NT2/D1 (cell line): ENCODE measurements around the gene KRTAP20-2.

Experiments used
- DNase-seq: peaks from one replicate; pipeline ENCODE4 v3.0.0-alpha.2; 2011; ENCODE audit warnings: low read depth, low spot score
- H3K27me3 ChIP-seq: 2 replicates; pipeline ENCODE4 v1.6.0; 2011; ENCODE audit warnings: mild to moderate bottlenecking; ENCODE audit not compliant: insufficient read length, insufficient read depth
- H3K36me3 ChIP-seq: 2 replicates; pipeline ENCODE4 v1.6.1; 2011; ENCODE audit warnings: mild to moderate bottlenecking, low read length, mixed read lengths; ENCODE audit not compliant: insufficient read depth, insufficient read length
- H3K4me1 ChIP-seq: 2 replicates; pipeline ENCODE4 v1.5.1; 2011; ENCODE audit not compliant: insufficient read depth, insufficient read length
- H3K4me3 ChIP-seq: 2 replicates; pipeline ENCODE4 v1.5.1; 2011; ENCODE audit warnings: low read depth; ENCODE audit not compliant: insufficient read length
- H3K9ac ChIP-seq: 2 replicates; pipeline ENCODE4 v1.6.0; 2011; ENCODE audit warnings: low read depth; ENCODE audit not compliant: insufficient read length
- H3K9me3 ChIP-seq: 2 replicates; pipeline ENCODE4 v1.5.1; 2011; ENCODE audit warnings: mild to moderate bottlenecking, low read length; ENCODE audit not compliant: insufficient read depth
- SUZ12 ChIP-seq: IDR thresholded peaks from 2 replicates; pipeline ENCODE4 v1.6.1; 2011; ENCODE audit not compliant: insufficient read length, insufficient read depth; ENCODE audit errors: extremely low read depth
- YY1 ChIP-seq: IDR thresholded peaks from 2 replicates; pipeline ENCODE4 v1.6.1; 2011; ENCODE audit not compliant: insufficient read length, insufficient read depth
- ZNF274 ChIP-seq: IDR thresholded peaks from 2 replicates; pipeline ENCODE4 v1.6.1; 2011; ENCODE audit warnings: mild to moderate bottlenecking, low read depth, low read length

The KRTAP20-2 gene

GRCh38 chr21:30634906-30635305, at the start of gene KRTAP20-2:
KRTAP20-2 (plus strand) TSS chr21:30635206; CDS start chr21:30635264, 58 bp downstream.
- no peaks in the 10 kb centered on the region for H3K27me3 ChIP-seq
- no peaks in the 10 kb centered on the region for H3K9me3 ChIP-seq
- no peak for DNase-seq
- no peak within 1 kb of the TSS for H3K9ac ChIP-seq
- H3K4me3 ChIP-seq, result no peak within 1 kb of the TSS
- no peak for TF ChIP-seq ZNF274
- TF ChIP-seq SUZ12, result no peak
- no peak for TF ChIP-seq YY1
- no peaks in the 10 kb centered on the region for H3K4me1 ChIP-seq
- H3K36me3 ChIP-seq, result no peaks in the 10 kb centered on the region

- no peak for TF ChIP-seq YY1
- TF ChIP-seq ZNF274, result no peak
- no peak for TF ChIP-seq SUZ12
- Histone ChIP-seq H3K9ac (no peak within 1 kb of the TSS), H3K4me3 (no peak within 1 kb of the TSS), H3K9me3 (no peaks in the 10 kb centered on the region), H3K4me1 (no peaks in the 10 kb centered on the region), H3K27me3 (no peaks in the 10 kb centered on the region), H3K36me3 (no peaks in the 10 kb centered on the region)
- DNase-seq, result no peak
Measured at GRCh38 chr21:30590297-30590696, 44.7 kb upstream of the KRTAP20-2 start, which contains the start of gene KRTAP22-2. KRTAP22-2 (minus strand) TSS chr21:30590397.

GRCh38 chr21:30592140-30592539, 42.9 kb upstream of the KRTAP20-2 start, which contains the start of gene KRTAP6-3:
KRTAP6-3 (plus strand) TSS chr21:30592440; CDS start chr21:30592446, 6 bp downstream.
- no peak for DNase-seq
- H3K9me3 ChIP-seq, result no peaks in the 10 kb centered on the region
- no peak within 1 kb of the TSS for H3K9ac ChIP-seq
- no peaks in the 10 kb centered on the region for H3K4me1 ChIP-seq
- H3K4me3 ChIP-seq, result no peak within 1 kb of the TSS
- no peaks in the 10 kb centered on the region for H3K36me3 ChIP-seq
- no peaks in the 10 kb centered on the region for H3K27me3 ChIP-seq
- TF ChIP-seq ZNF274 (no peak), YY1 (no peak), SUZ12 (no peak)

GRCh38 chr21:30598802-30599201, 36.2 kb upstream of the KRTAP20-2 start, which contains the start of gene KRTAP6-2:
KRTAP6-2 (minus strand) TSS chr21:30598902; CDS start chr21:30598874, 28 bp downstream.
- H3K36me3 ChIP-seq, result no peaks in the 10 kb centered on the region
- DNase-seq, result no peak
- no peak within 1 kb of the TSS for H3K9ac ChIP-seq
- no peaks in the 10 kb centered on the region for H3K27me3 ChIP-seq
- H3K4me1 ChIP-seq, result no peaks in the 10 kb centered on the region
- H3K4me3 ChIP-seq, result no peak within 1 kb of the TSS
- TF ChIP-seq ZNF274 (no peak), YY1 (no peak), SUZ12 (no peak)
- no peaks in the 10 kb centered on the region for H3K9me3 ChIP-seq

GRCh38 chr21:30600787-30601186, 34.2 kb upstream of the KRTAP20-2 start, which contains the start of gene KRTAP22-1:
KRTAP22-1 (plus strand) TSS chr21:30601087.
- TF ChIP-seq SUZ12, result no peak
- TF ChIP-seq YY1, result no peak
- no peak for TF ChIP-seq ZNF274
- Histone ChIP-seq H3K9ac (no peak within 1 kb of the TSS), H3K4me3 (no peak within 1 kb of the TSS), H3K36me3 (no peaks in the 10 kb centered on the region), H3K4me1 (no peaks in the 10 kb centered on the region), H3K27me3 (no peaks in the 10 kb centered on the region), H3K9me3 (no peaks in the 10 kb centered on the region)
- no peak for DNase-seq

- Histone ChIP-seq H3K9me3 (no peaks in the 10 kb centered on the region), H3K9ac (no peak overlapping the region), H3K36me3 (no peaks in the 10 kb centered on the region), H3K27me3 (no peaks in the 10 kb centered on the region), H3K4me3 (no peak overlapping the region), H3K4me1 (no peaks in the 10 kb centered on the region)
- peak; percentile 20 for DNase-seq
- TF ChIP-seq YY1 (no peak), ZNF274 (no peak), SUZ12 (no peak)
Measured at GRCh38 chr21:30605968-30606367, 29.0 kb upstream of the KRTAP20-2 start.

GRCh38 chr21:30612132-30612531, 22.9 kb upstream of the KRTAP20-2 start:
- Histone ChIP-seq H3K27me3 (no peaks in the 10 kb centered on the region), H3K9ac (no peak overlapping the region), H3K9me3 (no peaks in the 10 kb centered on the region), H3K36me3 (no peaks in the 10 kb centered on the region), H3K4me3 (no peak overlapping the region), H3K4me1 (no peaks in the 10 kb centered on the region)
- no peak for TF ChIP-seq ZNF274
- TF ChIP-seq SUZ12, result no peak
- TF ChIP-seq YY1, result no peak
- no peak for DNase-seq

- H3K9ac ChIP-seq, result no peak within 1 kb of the TSS
- H3K36me3 ChIP-seq, result no peaks in the 10 kb centered on the region
- no peak within 1 kb of the TSS for H3K4me3 ChIP-seq
- DNase-seq, result no peak
- H3K27me3 ChIP-seq, result no peaks in the 10 kb centered on the region
- no peaks in the 10 kb centered on the region for H3K4me1 ChIP-seq
- H3K9me3 ChIP-seq, result no peaks in the 10 kb centered on the region
- TF ChIP-seq YY1 (no peak), SUZ12 (no peak), ZNF274 (no peak)
Measured at GRCh38 chr21:30613836-30614235, 21.2 kb upstream of the KRTAP20-2 start, which contains the start of gene KRTAP6-1. KRTAP6-1 (minus strand) TSS chr21:30613930; CDS start chr21:30613904, 26 bp downstream.
